Measurements from ENCODE around the gene COX20. TPM values are rescaled to one million over a fixed set of nuclear protein-coding genes. Genes with fewer than 3 reads are reported as not detected.

The COX20 gene
- total RNA-seq, 1 experiment from 2014 or later = 40.7 TPM

- Histone ChIP-seq H3K36me3 (ENCODE audit: low read depth) (peaks cover 33% of the 10 kb centered on the region), H3K79me2 (ENCODE audit: low read depth) (peaks cover 46% of the 10 kb centered on the region), H2AFZ (peak within 1 kb of the TSS; percentile 93), H3K4me1 (replicated peaks; ENCODE audit: insufficient read depth) (peaks cover 31% of the 10 kb centered on the region), H3K27me3 (ENCODE audit: insufficient read depth, low read depth) (no peaks in the 10 kb centered on the region), H3K4me3 (peak within 1 kb of the TSS; percentile 98), H4K20me1 (ENCODE audit: insufficient read depth) (peaks cover 34% of the 10 kb centered on the region), H3K27ac (peak within 1 kb of the TSS; percentile 70), H3K9me2 (ENCODE audit: insufficient read depth) (no peaks in the 10 kb centered on the region), H3K4me2 (peak within 1 kb of the TSS; percentile 94), H3K9me3 (ENCODE audit: insufficient read depth, low read depth) (no peaks in the 10 kb centered on the region), H3F3A (ENCODE audit: insufficient read depth, low read depth) (peaks cover 35% of the 10 kb centered on the region)
- POLR2A ChIA-PET (ENCODE audit: unreplicated experiment) = interaction anchor here (0.5 to 1.1 kb wide), 5 partner anchors 13 to 465 kb away, joined by 3 to 6 read pairs (median 3); no protein-coding TSS in a partner anchor
- DNase-seq = peak; percentile 84 to 97
- TF ChIP-seq EZH2 (IDR thresholded peaks at IDR 0.05; ENCODE audit: low read depth) = no peak
- TF ChIP-seq, protein P1, sequence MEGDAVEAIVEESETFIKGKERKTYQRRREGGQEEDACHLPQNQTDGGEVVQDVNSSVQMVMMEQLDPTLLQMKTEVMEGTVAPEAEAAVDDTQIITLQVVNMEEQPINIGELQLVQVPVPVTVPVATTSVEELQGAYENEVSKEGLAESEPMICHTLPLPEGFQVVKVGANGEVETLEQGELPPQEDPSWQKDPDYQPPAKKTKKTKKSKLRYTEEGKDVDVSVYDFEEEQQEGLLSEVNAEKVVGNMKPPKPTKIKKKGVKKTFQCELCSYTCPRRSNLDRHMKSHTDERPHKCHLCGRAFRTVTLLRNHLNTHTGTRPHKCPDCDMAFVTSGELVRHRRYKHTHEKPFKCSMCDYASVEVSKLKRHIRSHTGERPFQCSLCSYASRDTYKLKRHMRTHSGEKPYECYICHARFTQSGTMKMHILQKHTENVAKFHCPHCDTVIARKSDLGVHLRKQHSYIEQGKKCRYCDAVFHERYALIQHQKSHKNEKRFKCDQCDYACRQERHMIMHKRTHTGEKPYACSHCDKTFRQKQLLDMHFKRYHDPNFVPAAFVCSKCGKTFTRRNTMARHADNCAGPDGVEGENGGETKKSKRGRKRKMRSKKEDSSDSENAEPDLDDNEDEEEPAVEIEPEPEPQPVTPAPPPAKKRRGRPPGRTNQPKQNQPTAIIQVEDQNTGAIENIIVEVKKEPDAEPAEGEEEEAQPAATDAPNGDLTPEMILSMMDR (conservative IDR thresholded peaks at IDR 0.05) = peak; percentile 47; the same call in 1 of the 2 replicates
- CTCF ChIA-PET = interaction anchor here (1.5 to 2.2 kb wide), 2 partner anchors 101 to 178 kb away, joined by 4 to 8 read pairs; no protein-coding TSS in a partner anchor
- intact Hi-C loops (cut with micrococcal nuclease; ENCODE audit: unreplicated experiment) = loop anchor here (1.0 to 10.0 kb wide), 4 partner anchors 29 to 817 kb away; partner anchors contain the start of genes COX20 and KIF26B
- no TSS peak for BruUV-seq (replicated peaks)
These were observed 29.0 kb downstream of the COX20 start, which contains the start of gene HNRNPU for GRCh38 chr1:244864253-244865027. Gene HNRNPU, minus strand, starts transcription at chr1:244864543. Its CDS starts 236 bp downstream, at chr1:244864307.

DNA sequence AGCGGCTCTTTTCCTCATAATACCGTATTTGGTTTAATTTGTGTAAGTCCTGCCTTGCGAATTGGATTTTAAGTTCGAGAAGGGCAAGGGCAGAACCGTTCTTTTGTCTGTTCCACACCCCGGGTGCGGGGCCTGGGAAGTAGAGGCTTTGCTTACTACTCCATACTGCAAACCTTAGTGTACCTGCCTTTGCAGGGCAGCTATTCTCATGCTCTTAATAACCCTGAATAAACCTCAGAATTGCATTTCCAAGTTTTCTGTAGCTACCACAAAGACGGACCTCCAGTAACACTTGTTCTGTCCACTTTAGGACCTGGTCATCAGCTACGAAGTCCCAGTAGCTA lies 29.5 kb downstream of the COX20 start:
- Histone ChIP-seq H4K20me1 (ENCODE audit: insufficient read depth) (peaks cover 28% of the 10 kb centered on the region), H3K36me3 (ENCODE audit: low read depth) (peaks cover 27% of the 10 kb centered on the region), H3K9me3 (ENCODE audit: insufficient read depth, low read depth) (no peaks in the 10 kb centered on the region), H3K4me3 (peak overlapping the region; percentile 98), H3K79me2 (ENCODE audit: low read depth) (peaks cover 40% of the 10 kb centered on the region), H3K27me3 (ENCODE audit: insufficient read depth, low read depth) (no peaks in the 10 kb centered on the region), H3K4me2 (peak overlapping the region; percentile 94), H3K4me1 (replicated peaks; ENCODE audit: insufficient read depth) (peaks cover 30% of the 10 kb centered on the region), H3F3A (ENCODE audit: insufficient read depth, low read depth) (peaks cover 30% of the 10 kb centered on the region), H3K9me2 (ENCODE audit: insufficient read depth) (no peaks in the 10 kb centered on the region), H2AFZ (peak overlapping the region; percentile 93), H3K27ac (peak overlapping the region; percentile 70)
- ChIA-PET POLR2A (ENCODE audit: unreplicated experiment) (interaction anchor here (0.5 to 1.1 kb wide), 3 partner anchors 99 to 465 kb away, joined by 3 to 5 read pairs (median 3); no protein-coding TSS in a partner anchor), CTCF (interaction anchor here (1.2 to 2.2 kb wide), 2 partner anchors 64 to 178 kb away, joined by 3 to 4 read pairs; no protein-coding TSS in a partner anchor)
- intact Hi-C loops (cut with micrococcal nuclease; ENCODE audit: unreplicated experiment) = loop anchor here (10.0 kb wide), 1 partner anchor 290 kb away; the partner anchor contains the start of gene KIF26B
- no peak for TF ChIP-seq EZH2 (IDR thresholded peaks at IDR 0.05; ENCODE audit: low read depth)
- TF ChIP-seq, protein P1 (conservative IDR thresholded peaks at IDR 0.05) = no peak
- BruUV-seq (replicated peaks) = TSS peak; percentile 94
- DNase-seq = peak in 1 of 2 experiments; percentile 26

DNA sequence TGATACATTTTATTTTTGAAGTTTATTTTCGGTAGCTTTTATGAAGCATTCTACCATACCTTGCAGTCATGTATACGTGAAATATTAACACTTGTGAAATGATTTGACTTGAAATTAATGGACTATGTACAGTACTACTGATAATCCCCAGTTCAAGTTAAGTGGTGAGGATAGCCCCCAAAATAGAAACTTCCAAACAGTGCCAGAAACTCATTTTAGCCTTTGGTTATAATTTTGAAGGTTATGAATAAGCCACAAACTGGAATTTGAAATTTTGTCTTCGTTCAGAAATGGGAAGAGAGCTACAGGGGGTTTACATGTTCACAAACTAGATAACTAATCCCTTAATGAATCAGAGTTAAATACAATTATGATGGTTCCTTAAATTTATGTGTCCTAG lies 30.4 kb downstream of the COX20 start:
- Histone ChIP-seq H3K4me3 (peak overlapping the region; percentile 98; the same call in 1 of the 2 replicates), H3K27ac (no peak overlapping the region), H3K36me3 (ENCODE audit: low read depth) (peaks cover 19% of the 10 kb centered on the region), H2AFZ (no peak overlapping the region), H3K9me3 (ENCODE audit: insufficient read depth, low read depth) (no peaks in the 10 kb centered on the region), H3K9me2 (ENCODE audit: insufficient read depth) (no peaks in the 10 kb centered on the region), H3K4me1 (replicated peaks; ENCODE audit: insufficient read depth) (peaks cover 22% of the 10 kb centered on the region), H3K27me3 (ENCODE audit: insufficient read depth, low read depth) (no peaks in the 10 kb centered on the region), H3F3A (ENCODE audit: insufficient read depth, low read depth) (peaks cover 29% of the 10 kb centered on the region), H3K4me2 (peak overlapping the region; percentile 94), H3K79me2 (ENCODE audit: low read depth) (peaks cover 32% of the 10 kb centered on the region), H4K20me1 (ENCODE audit: insufficient read depth) (peaks cover 20% of the 10 kb centered on the region)
- DNase-seq = no peak
- intact Hi-C loops (cut with micrococcal nuclease; ENCODE audit: unreplicated experiment) = loop anchor here (10.0 kb wide), 1 partner anchor 289 kb away; the partner anchor contains the start of gene KIF26B
- TF ChIP-seq EZH2 (IDR thresholded peaks at IDR 0.05; ENCODE audit: low read depth) = no peak
- TF ChIP-seq, protein P1 (conservative IDR thresholded peaks at IDR 0.05) = no peak
- no TSS peak for BruUV-seq (replicated peaks)
- ChIA-PET CTCF (interaction anchor here (1.2 to 2.2 kb wide), 2 partner anchors 64 to 177 kb away, joined by 3 to 4 read pairs; no protein-coding TSS in a partner anchor), POLR2A (ENCODE audit: unreplicated experiment) (interaction anchor here (0.7 kb wide), 1 partner anchor 38 kb away, joined by 4 read pairs; no protein-coding TSS in a partner anchor)

All from PC-9 (cell line).